GM19351 (cell line): ENCODE data around the gene PTPN21.

Experiments
- ATAC-seq: cut with Tn5 transposase; IDR thresholded peaks from one replicate; pipeline ENCODE4 v1.9.1; 2021; ENCODE audit warnings: mild to moderate bottlenecking, moderate library complexity; ENCODE audit not compliant: unreplicated experiment

Gene PTPN21

GRCh38 chr14:88473791-88474190 lies 81.0 kb downstream of the PTPN21 start:
- no peak for ATAC-seq

GRCh38 chr14:88470542-88471440 lies 84.0 kb downstream of the PTPN21 start:
- ATAC-seq: no peak

GRCh38 chr14:88468406-88468805 lies 86.4 kb downstream of the PTPN21 start:
- ATAC-seq: no peak

DNA sequence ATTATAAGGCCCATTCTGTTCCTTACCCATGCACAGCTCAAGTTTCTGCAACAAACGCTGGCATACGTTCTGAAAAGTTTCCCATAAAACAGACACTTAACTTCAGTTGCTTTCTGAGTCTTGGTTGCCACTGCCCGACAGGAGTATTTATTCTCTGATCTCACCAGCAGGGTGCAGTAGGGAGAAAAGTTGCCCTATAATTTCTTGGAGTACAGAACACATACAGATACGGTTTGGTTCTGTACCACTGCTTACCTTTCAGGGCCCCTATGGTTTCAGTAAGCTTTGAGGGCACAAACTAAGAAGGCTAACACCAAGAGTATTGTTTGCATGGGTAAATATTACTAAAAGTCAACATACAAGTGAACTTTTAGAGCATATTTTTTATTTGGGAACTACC lies 91.5 kb downstream of the PTPN21 start:
- ATAC-seq: peak; percentile 82

DNA sequence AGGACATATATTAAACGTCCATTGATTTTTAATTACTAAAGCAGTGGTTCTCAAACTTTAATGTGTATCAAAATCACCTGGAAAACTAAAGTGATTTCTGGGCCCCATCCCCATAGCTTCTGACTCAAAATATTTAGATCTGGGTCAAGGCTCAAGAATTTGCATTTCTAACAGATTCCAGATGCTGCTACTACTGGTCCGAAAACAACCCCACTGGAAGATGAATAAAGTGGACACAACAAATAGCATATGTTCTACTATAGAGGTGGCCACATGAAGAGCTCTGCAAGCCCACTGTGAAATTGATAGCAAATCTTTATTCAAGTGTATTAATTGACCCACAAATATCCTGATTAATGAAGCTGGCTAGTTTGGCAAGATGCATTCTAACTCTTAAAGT lies 99.9 kb downstream of the PTPN21 start:
- no peak for ATAC-seq

DNA sequence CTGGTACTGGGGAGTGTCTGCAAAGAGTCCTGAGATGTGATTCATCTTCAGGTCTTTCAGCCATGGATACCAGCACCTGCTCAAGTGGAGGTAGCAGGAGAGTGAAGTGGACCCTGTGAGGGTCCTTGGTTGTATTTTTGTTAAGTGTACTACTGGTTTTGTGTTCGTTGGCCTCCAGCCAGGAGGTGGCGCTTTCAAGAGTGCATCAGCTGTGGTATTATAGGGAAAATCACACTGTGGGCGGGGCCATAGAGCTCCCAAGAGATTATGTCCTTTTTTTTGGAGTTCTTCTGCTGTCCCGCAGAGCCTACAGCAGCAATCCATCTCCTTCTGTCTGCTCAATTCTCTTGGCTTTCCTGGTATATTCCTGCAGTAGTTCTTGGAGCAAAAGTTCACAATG lies 102.6 kb downstream of the PTPN21 start:
- ATAC-seq: no peak

GRCh38 chr14:88439088-88439487 lies 115.7 kb downstream of the PTPN21 start:
- ATAC-seq: no peak

DNA sequence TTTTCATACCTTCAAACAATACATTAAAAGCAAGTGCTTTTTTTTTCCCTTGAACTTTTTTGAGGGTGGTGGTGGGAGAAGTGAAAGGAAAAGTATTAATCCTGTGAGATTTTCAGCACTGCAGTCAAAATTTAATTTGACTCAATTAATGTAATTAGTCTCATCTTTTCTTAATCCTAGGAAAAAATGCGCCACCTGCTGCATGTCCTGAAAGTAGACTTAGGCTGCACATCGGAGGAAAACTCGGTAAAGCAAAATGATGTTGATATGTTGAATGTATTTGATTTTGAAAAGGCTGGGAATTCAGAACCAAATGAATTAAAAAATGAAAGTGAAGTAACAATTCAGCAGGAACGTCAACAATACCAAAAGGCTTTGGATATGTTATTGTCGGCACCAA lies 117.1 kb downstream of the PTPN21 start:
- no peak for ATAC-seq

GRCh38 chr14:88430976-88431375 lies 123.8 kb downstream of the PTPN21 start:
- ATAC-seq: no peak

DNA sequence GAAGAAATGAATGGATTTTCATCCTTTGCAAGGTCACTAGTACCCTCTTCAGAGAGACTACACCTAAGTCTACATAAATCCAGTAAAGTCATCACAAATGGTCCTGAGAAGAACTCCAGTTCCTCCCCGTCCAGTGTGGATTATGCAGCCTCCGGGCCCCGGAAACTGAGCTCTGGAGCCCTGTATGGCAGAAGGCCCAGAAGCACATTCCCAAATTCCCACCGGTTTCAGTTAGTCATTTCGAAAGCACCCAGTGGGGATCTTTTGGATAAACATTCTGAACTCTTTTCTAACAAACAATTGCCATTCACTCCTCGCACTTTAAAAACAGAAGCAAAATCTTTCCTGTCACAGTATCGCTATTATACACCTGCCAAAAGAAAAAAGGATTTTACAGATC lies 128.5 kb downstream of the PTPN21 start:
- no peak for ATAC-seq

- no peak for ATAC-seq
These were observed 130.2 kb downstream of the PTPN21 start for GRCh38 chr14:88424573-88424972.

DNA sequence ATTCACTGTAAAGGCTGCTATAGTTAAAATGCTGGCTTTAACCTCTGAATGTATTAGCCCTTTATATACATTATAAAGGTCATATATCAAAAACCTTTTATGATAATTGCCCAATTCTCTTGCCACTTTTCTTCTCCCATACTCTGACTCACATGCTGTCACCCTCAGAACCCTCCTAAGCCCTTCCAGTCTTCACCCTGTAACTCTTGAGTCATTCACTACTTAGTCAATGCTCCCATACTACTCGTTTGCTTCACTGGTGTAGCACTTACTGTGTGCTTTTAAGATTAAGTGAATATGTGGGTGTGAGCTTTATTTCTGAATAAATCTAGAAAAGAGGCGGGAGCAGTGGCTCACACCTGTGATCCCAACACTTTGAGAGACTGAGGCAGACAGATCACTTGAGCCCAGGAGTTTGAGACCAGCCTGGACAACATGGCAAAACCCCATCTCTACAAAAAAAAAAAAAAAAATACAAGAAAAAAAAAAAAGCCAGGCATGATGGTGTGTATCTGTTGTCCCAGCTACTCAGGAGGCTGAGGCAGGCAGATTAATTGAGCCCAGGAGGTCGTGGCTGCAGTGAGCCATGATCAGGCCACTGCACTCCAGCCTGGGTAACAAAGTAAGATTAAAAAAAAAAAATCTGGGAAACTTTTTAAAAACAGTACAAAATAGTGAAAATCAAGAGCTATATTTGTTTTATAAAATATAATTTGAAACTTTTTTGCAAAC lies 131.7 kb downstream of the PTPN21 start:
- ATAC-seq: no peak

DNA sequence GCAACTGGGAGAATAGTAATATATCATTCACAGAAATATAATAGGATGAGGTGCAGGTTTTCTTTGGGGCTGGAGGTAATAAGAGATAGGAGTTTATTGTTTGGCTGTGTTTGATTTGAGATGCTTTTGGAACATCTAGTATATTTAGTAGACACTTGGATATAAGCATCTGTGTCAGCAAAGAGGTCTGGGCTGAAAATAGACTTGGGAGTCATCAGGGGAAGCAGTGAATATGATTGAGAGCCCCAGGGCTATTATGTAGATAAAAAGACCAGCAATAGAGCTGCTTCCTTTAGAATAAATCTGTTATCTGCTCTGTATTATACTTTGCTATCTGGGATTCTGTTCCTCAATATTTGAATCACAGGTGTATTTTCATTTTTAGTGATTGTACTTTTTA lies 132.8 kb downstream of the PTPN21 start:
- ATAC-seq: no peak

- ATAC-seq: no peak
These were observed 133.5 kb downstream of the PTPN21 start for GRCh38 chr14:88421286-88421685.

DNA sequence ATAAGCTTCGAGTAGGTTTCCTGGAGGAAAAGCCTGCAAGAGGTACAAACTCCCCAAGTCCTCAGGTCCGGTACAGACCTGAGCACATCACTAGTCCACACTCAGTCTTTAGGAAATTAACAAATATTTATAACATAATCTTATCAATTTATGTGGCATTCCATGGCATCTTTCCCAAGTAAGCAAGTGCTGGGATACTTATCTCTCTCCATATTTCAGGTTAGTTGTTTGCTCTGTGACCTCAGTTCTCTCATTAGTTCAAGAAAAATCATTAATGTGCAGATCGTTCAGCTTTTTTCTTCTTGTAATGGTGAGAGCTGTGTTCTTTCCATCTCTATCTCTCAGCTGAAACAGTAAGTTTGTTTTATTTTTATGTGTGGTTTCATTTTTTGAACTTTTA lies 134.6 kb downstream of the PTPN21 start:
- ATAC-seq: no peak

DNA sequence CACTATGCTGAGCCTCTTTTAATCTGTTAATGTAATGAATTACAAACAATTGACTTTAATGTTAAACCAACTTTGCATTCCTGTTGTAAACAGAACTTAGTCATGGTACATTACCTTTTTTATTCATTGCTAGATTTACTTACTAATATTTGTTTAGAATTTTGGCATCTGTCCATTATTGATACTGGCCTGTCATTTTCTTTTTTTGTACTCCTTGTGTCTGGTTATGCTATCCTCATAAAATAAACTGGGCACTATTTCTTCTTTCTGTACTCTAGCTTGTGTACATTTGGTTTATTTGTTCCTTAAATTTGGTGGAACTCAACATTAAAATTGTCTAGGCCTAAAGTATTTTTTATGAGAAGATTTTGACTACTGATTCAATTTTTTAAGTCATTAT lies 137.2 kb downstream of the PTPN21 start:
- ATAC-seq: no peak
